ENCODE data around the gene FBXL3.
A peak's percentile ranks its signal among the peaks of the same experiment; 100 is the strongest.
"Not testable (repeated sequence)": the region's sequence is repeated elsewhere in the genome, so short reads cannot be mapped to it uniquely, and the experiment has no call there.

Gene FBXL3

GRCh38 chr13:76971215-76971614 lies 55.7 kb downstream of the FBXL3 start:
- Histone ChIP-seq H3K27me3 (no peaks in the 10 kb centered on the region), H3K4me2 (no peak overlapping the region), H4K20me1 (no peaks in the 10 kb centered on the region), H3K9me3 (replicated peaks in 1 of 11) (no peaks in the 10 kb centered on the region), H3K36me3 (no peaks in the 10 kb centered on the region), H3K27ac (no peak overlapping the region), H3K4me3 (no peak overlapping the region), H3K9ac (no peak overlapping the region), H3K4me1 (peaks cover 0 to 15% (median 0%) of the 10 kb centered on the region in 10 experiments; a peak in 5 of 20 replicates)
- TF ChIP-seq Cebpa-rat (IDR thresholded peaks at IDR 0.05), result no peak

GRCh38 chr13:76969488-76970365 lies 57.2 kb downstream of the FBXL3 start:
- Histone ChIP-seq H3K36me3 (no peaks in the 10 kb centered on the region), H4K20me1 (no peaks in the 10 kb centered on the region), H3K4me3 (no peak overlapping the region), H3K4me1 (peaks cover 0 to 28% (median 0%) of the 10 kb centered on the region in 10 experiments; a peak in 5 of 20 replicates), H3K27me3 (no peaks in the 10 kb centered on the region), H3K4me2 (no peak overlapping the region), H3K9ac (no peak overlapping the region), H3K9me3 (replicated peaks in 1 of 11) (no peaks in the 10 kb centered on the region), H3K27ac (no peak overlapping the region)
- no peak for TF ChIP-seq Cebpa-rat (IDR thresholded peaks at IDR 0.05)

- Histone ChIP-seq H3K4me3 (no peak overlapping the region), H3K9ac (no peak overlapping the region), H3K27me3 (no peaks in the 10 kb centered on the region), H3K9me3 (replicated peaks in 1 of 11) (peaks cover 0 to 3% (median 0%) of the 10 kb centered on the region in 11 experiments; a peak in 1 of 22 replicates), H3K36me3 (no peaks in the 10 kb centered on the region), H3K4me2 (no peak overlapping the region), H3K27ac (no peak overlapping the region), H4K20me1 (no peaks in the 10 kb centered on the region), H3K4me1 (peaks cover 0 to 28% (median 0%) of the 10 kb centered on the region in 10 experiments; a peak in 5 of 20 replicates)
- no peak for TF ChIP-seq Cebpa-rat (IDR thresholded peaks at IDR 0.05)
Observed at GRCh38 chr13:76968041-76968440, 58.9 kb downstream of the FBXL3 start.

DNA sequence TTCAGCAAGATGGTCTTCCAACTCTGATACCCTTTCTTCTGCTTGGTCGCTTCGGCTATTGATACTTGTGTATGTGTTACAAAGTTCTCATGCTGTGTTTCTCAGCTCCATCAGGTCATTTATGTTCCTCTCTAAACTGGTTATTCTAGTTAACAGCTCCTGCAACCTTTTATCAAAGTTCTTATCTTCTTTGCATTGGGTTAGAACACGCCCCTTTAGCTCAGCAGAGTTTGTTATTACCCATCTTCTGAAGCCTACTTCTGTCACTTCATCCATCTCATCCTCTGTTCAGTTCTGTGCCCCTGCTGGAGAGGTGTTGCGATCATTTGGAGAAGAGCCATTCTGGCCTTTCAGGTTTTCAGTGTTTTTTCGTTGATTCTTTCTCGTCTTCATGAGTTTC lies 59.9 kb downstream of the FBXL3 start:
- no peaks in the 10 kb centered on the region for H3K36me3 ChIP-seq
- no peak overlapping the region for H3K4me3 ChIP-seq
- no peaks in the 10 kb centered on the region for H3K27me3 ChIP-seq
- TF ChIP-seq Cebpa-rat (IDR thresholded peaks at IDR 0.05), result no peak
- no peak overlapping the region for H3K4me2 ChIP-seq
- no peak overlapping the region for H3K9ac ChIP-seq
- H4K20me1 ChIP-seq, result no peaks in the 10 kb centered on the region
- peaks cover 0 to 18% (median 0%) of the 10 kb centered on the region in 10 experiments; a peak in 5 of 20 replicates for H3K4me1 ChIP-seq
- peaks cover 0 to 6% (median 1%) of the 10 kb centered on the region in 11 experiments; a peak in 7 of 22 replicates for H3K9me3 ChIP-seq (replicated peaks in 1 of 11)
- no peak overlapping the region for H3K27ac ChIP-seq

DNA sequence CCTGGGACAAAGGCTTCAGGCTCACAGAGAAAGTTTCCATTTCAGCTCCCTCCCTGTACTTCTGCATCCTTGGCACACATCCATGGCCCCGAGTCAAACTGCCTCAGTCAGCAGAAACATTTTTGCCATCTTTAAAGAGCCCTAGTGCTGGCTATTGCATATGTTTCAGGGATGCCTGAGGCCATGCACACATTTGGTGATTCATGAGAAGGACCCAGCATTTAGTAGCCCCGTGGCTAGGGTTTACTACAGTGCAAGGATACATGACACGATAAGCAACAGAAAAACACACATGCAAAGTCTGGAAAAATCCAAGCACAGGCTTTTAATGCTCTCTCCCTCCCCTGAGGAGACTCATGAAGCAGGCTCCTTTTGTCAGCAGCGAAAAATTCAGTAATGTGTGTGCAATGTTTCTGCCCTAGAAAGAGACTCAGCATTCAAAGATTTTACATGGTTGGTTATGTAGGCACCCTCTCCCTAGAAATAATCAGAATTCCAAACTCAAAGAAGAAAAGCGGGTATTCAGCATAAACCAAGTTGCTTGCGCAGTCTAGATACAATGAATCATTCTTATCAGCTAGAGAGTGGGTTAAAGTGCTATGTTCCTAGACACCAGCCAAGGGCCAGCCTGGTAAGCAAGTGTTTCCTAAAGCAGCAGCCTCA lies 61.1 kb downstream of the FBXL3 start:
- no peaks in the 10 kb centered on the region for H4K20me1 ChIP-seq
- H3K4me3 ChIP-seq, result no peak overlapping the region
- peaks cover 0 to 17% (median 0%) of the 10 kb centered on the region in 10 experiments; a peak in 5 of 20 replicates for H3K4me1 ChIP-seq
- no peak overlapping the region for H3K27ac ChIP-seq
- H3K4me2 ChIP-seq, result peak overlapping the region in 2 of 11 experiments; percentile 55; a peak in 4 of 22 replicates
- H3K9ac ChIP-seq, result no peak overlapping the region
- H3K9me3 ChIP-seq (replicated peaks in 1 of 11), result peaks cover 6 to 18% (median 12%) of the 10 kb centered on the region in 11 experiments
- no peak for TF ChIP-seq Cebpa-rat (IDR thresholded peaks at IDR 0.05)
- H3K36me3 ChIP-seq, result no peaks in the 10 kb centered on the region
- no peaks in the 10 kb centered on the region for H3K27me3 ChIP-seq

DNA sequence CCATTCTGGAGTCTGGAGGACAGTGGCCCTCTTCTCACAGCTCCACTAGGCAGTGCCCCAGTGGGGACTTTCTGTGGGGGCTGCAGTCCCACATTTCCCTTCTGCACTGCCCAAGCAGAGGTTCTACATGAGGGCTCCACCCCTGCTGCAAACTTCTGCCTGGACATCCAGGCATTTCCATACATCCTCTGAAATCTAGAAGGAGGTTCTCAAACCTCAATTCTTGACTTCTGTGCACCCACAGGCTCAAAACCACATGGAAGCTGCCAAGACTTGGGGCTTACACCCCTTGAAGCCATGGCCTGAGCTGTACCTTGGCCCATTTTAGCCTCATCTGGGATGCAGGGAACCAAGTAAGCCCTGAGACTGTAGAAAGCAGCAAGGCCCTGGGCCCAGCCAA lies 67.2 kb downstream of the FBXL3 start:
- not testable (repeated sequence) for H4K20me1 ChIP-seq, H3K27ac ChIP-seq, H3K9ac ChIP-seq, H3K4me2 ChIP-seq, H3K27me3 ChIP-seq
- Histone ChIP-seq H3K36me3 (peaks cover 0 to 14% (median 0%) of the 10 kb centered on the region in 11 experiments; a peak in 3 of 22 replicates), H3K9me3 (replicated peaks in 1 of 11) (peaks cover 35 to 62% (median 54%) of the 10 kb centered on the region in 11 experiments), H3K4me3 (peak overlapping the region in 1 of 10 experiments; percentile 15; a peak in 2 of 20 replicates), H3K4me1 (peaks cover 0 to 13% (median 0%) of the 10 kb centered on the region in 10 experiments; a peak in 2 of 20 replicates)

DNA sequence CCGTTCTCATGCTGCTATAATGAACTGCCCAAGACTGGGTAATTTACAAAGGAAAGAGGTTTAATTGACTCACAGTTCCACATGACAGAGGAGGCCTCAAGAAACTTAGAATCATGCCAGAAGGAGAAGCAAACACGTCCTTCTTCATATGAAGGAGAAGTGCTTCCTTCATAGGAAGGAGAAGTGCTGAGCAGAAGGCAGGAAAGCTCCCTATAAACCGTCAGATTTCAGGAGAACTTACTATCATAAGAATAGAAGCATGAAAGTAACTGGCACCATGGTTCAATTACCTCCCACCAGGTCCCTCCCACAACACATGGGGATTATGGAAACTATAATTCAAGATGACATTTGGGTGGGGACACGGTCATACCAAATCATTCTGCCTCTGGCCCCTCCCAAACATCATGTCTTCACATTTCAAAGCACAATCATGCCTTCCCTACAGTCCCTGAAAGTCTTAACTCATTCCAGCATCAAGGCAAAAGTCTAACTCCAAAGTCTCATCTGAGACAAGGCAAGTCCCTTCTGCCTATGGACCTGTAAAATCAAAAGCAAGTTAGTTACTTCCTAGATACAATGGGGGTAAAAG lies 68.0 kb downstream of the FBXL3 start:
- TF ChIP-seq Cebpa-rat (IDR thresholded peaks at IDR 0.05), result no peak
- peaks cover 35 to 62% (median 54%) of the 10 kb centered on the region in 11 experiments for H3K9me3 ChIP-seq (replicated peaks in 1 of 11)
- no peak overlapping the region for H3K4me3 ChIP-seq
- no peak overlapping the region for H3K9ac ChIP-seq
- peaks cover 0 to 13% (median 0%) of the 10 kb centered on the region in 10 experiments; a peak in 2 of 20 replicates for H3K4me1 ChIP-seq
- no peak overlapping the region for H3K27ac ChIP-seq
- H3K27me3 ChIP-seq, result no peaks in the 10 kb centered on the region
- H3K4me2 ChIP-seq, result no peak overlapping the region
- no peaks in the 10 kb centered on the region for H4K20me1 ChIP-seq
- peaks cover 0 to 14% (median 0%) of the 10 kb centered on the region in 11 experiments; a peak in 3 of 22 replicates for H3K36me3 ChIP-seq

DNA sequence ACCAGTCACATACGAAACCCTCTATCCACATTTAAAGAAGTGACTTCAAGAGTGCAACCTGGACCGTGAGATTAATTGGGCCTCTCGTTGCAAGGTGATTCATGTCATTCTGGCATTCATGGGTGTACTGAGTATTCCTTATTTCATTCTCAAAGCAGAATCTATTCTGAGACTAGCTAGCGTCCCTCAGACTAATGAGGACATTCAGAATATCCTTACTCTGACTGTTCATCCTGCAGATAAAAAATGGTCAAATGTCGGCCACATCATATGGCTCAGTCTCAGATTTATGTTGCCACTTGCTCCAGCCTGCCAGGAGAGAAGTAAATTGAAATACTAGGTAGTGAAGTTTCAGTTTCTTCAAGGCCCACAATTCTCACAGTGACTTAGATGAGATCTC lies 71.3 kb downstream of the FBXL3 start:
- H4K20me1 ChIP-seq, result no peaks in the 10 kb centered on the region
- no peak overlapping the region for H3K9ac ChIP-seq
- H3K27me3 ChIP-seq, result no peaks in the 10 kb centered on the region
- H3K4me2 ChIP-seq, result no peak overlapping the region
- H3K27ac ChIP-seq, result no peak overlapping the region
- no peak overlapping the region for H3K4me3 ChIP-seq
- peaks cover 0 to 14% (median 0%) of the 10 kb centered on the region in 11 experiments; a peak in 3 of 22 replicates for H3K36me3 ChIP-seq
- H3K4me1 ChIP-seq, result peaks cover 0 to 13% (median 0%) of the 10 kb centered on the region in 10 experiments; a peak in 2 of 20 replicates
- peaks cover 26 to 43% (median 39%) of the 10 kb centered on the region in 11 experiments for H3K9me3 ChIP-seq (replicated peaks in 1 of 11)
- TF ChIP-seq Cebpa-rat (IDR thresholded peaks at IDR 0.05), result no peak

Measured in BLaER1 treated with 17β-estradiol and CSF1 and Interleukin-3, amounts not matched to agents 10 nM and 100 nM (cell line).